Upper lobe of left lung (tissue), 6 donors: Measurements from ENCODE around the gene CARM1. TPM values are rescaled to one million over a fixed set of nuclear protein-coding genes. Genes with fewer than 3 reads are reported as not detected.

Experiments used
- ATAC-seq, 2 donors: fragments of 200-7000 bp; cut with Tn5 transposase; one replicate each; pipeline ENCODE4 v1.9.1; 2022; ENCODE audit warnings: mild to moderate bottlenecking in 2 of 2, moderate library complexity in 2 of 2; ENCODE audit not compliant: low FRiP score in 2 of 2
- DNase-seq, 2 donors: peaks; one replicate each; pipeline ENCODE4 v3.0.0-alpha.2; 2019 to 2020
- H3K27ac ChIP-seq, 4 donors: fragments of 200-600 bp; sonication (generic); one replicate each; pipeline ENCODE4 v1.5.1; 2016 to 2019
- H3K27me3 ChIP-seq, 4 donors: fragments of 200-600 bp; sonication (generic); one replicate each; pipeline ENCODE4 v1.5.1; 2017 to 2019
- H3K36me3 ChIP-seq, 4 donors: fragments of 200-600 bp; sonication (generic); one replicate each; pipeline ENCODE4 v1.5.1; 2016 to 2019
- H3K4me1 ChIP-seq, 4 donors: fragments of 200-600 bp; sonication (generic); one replicate each; pipeline ENCODE4 v1.5.1; 2018 to 2019
- H3K4me3 ChIP-seq, 4 donors: fragments of 200-600 bp; sonication (generic); one replicate each; pipeline ENCODE4 v1.5.1; 2017 to 2019; ENCODE audit warnings: mild to moderate bottlenecking in 2 of 4, moderate library complexity in 1 of 4
- H3K9me3 ChIP-seq, 4 donors: fragments of 200-600 bp; sonication (generic); one replicate each; pipeline ENCODE4 v1.5.1; 2018 to 2019
- EP300 ChIP-seq, 4 donors: sonication (generic); formaldehyde crosslinking; IDR thresholded peaks; one replicate each; pipeline ENCODE4 v1.5.1; 2017; ENCODE audit warnings: antibody characterized with exemption in 4 of 4, control low read depth in 2 of 4
- POLR2A ChIP-seq, 4 donors: fragments of 450-650 bp; IDR thresholded peaks; one replicate each; pipeline ENCODE4 v1.5.1; 2016 to 2017; ENCODE audit warnings: antibody characterized with exemption in 4 of 4, mild to moderate bottlenecking in 2 of 4
- POLR2AphosphoS5 ChIP-seq, 2 donors: sonication (generic); formaldehyde crosslinking; IDR thresholded peaks; one replicate each; pipeline ENCODE4 v1.5.1; 2017; ENCODE audit warnings: antibody characterized with exemption in 2 of 2
- WGBS, 2 donors: methylation state at CpG; one replicate each; pipeline ENCODE4 v1.1.5; 2017 to 2018; 5-methylcytosine and 5-hydroxymethylcytosine counted together
- total RNA-seq, 6 donors: library from RNA; depleted of rRNA in 4 of 6; stranded (reverse); fragments of >200 nt in 4 of 6; gene quantifications; one replicate each; pipeline versions ENCODE4 v1.1.0 to v1.2.1, GENCODE V29; 2016 to 2021
- TF ChIP-seq, protein P1 (sequence below), 6 experiments: fragments of 450-650 bp in 4 of 6; fragments of 200-600 bp in 2 of 6; sonication (generic) in 2 of 6; IDR thresholded peaks; one replicate each; pipeline ENCODE4 v1.5.1; 2016 to 2019; ENCODE audit warnings: antibody characterized with exemption in 6 of 6
- donor health status: DM: no; HTN: no; CAD: no; lungs with moderate emphysema.
- donor health status: DM: no; HTN: yes; CAD: no; lungs with severe emphysema.

Gene CARM1
- total RNA-seq, 6 donors from 2014 or later = 19.0 to 30.6 (median 25.3) TPM

DNA sequence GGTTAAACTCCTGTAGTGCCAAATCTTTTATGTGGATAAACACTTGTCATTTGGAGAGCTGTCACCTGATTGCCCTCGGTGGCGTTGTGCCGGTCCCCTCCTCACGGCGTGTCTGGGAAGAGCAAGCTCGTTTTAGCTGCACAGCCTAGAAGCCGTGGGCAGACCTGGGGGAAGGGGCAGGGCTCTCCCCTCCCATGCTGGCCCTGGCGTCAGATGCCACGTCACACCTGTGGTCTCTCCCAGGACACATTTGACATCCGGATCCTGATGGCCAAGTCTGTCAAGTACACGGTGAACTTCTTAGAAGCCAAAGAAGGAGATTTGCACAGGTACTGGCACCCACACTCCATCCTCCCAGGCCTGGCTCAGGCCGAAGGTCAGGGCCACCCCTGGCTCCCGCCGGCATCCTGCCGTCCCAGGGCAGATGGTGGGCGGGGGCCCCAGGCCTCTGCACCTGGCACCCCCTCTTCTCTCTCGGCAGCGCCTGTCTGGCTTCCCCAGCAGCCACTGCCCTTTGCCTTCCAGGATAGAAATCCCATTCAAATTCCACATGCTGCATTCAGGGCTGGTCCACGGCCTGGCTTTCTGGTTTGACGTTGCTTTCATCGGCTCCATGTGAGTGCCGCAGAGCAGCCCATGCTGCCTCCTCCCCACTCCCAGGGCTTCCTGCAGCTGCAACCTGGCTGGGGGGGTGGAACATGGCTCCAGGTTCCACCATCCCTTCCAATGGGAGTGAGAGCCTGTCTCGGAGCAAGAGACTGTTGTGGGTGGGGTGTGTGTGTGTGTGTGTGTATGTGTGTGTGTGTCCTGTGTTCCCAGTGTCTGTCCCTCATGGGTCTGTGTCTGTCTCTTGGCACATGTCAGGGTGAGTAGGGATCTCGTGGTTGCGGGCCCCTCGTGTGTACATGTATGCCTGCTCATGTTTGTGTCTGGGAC lies 48.3 kb downstream of the CARM1 start:
- Histone ChIP-seq H3K9me3 (no peaks in the 10 kb centered on the region), H3K27ac (peak overlapping the region in 1 of 4 donors; percentile 7), H3K36me3 (peaks cover 2 to 88% (median 58%) of the 10 kb centered on the region in 4 donors), H3K27me3 (no peaks in the 10 kb centered on the region), H3K4me1 (peaks cover 0 to 7% (median 0%) of the 10 kb centered on the region in 4 donors), H3K4me3 (no peak overlapping the region)
- ATAC-seq (peak in 1 of 2 donors; percentile 12), DNase-seq (peak; percentile 45 to 75)
- TF ChIP-seq POLR2A (IDR thresholded peaks at IDR 0.05) (no peak), EP300 (IDR thresholded peaks at IDR 0.05) (no peak), POLR2AphosphoS5 (IDR thresholded peaks at IDR 0.05) (no peak)
- TF ChIP-seq, protein P1, sequence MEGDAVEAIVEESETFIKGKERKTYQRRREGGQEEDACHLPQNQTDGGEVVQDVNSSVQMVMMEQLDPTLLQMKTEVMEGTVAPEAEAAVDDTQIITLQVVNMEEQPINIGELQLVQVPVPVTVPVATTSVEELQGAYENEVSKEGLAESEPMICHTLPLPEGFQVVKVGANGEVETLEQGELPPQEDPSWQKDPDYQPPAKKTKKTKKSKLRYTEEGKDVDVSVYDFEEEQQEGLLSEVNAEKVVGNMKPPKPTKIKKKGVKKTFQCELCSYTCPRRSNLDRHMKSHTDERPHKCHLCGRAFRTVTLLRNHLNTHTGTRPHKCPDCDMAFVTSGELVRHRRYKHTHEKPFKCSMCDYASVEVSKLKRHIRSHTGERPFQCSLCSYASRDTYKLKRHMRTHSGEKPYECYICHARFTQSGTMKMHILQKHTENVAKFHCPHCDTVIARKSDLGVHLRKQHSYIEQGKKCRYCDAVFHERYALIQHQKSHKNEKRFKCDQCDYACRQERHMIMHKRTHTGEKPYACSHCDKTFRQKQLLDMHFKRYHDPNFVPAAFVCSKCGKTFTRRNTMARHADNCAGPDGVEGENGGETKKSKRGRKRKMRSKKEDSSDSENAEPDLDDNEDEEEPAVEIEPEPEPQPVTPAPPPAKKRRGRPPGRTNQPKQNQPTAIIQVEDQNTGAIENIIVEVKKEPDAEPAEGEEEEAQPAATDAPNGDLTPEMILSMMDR (IDR thresholded peaks at IDR 0.05) = no peak
- 74 to 81% methylated on average over 21 to 26 of the region's 26 CpGs for WGBS, 2 donors

DNA sequence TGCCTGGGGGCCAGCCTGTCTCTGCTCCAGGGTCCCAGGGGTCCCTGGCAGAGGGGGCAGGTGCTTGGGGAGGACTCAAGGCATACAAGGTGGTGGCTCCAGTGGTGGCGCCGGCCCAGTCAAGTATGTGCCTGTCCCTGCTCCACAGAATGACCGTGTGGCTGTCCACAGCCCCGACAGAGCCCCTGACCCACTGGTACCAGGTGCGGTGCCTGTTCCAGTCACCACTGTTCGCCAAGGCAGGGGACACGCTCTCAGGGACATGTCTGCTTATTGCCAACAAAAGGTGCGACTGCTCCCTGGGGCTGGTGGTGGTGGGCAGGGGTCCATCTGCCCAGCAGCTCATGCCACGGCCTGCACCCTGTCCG lies 48.9 kb downstream of the CARM1 start:
- no peak overlapping the region for H3K4me3 ChIP-seq
- no peaks in the 10 kb centered on the region for H3K9me3 ChIP-seq
- peaks cover 0 to 7% (median 0%) of the 10 kb centered on the region in 4 donors for H3K4me1 ChIP-seq
- no peak overlapping the region for H3K27ac ChIP-seq
- TF ChIP-seq POLR2A (IDR thresholded peaks at IDR 0.05) (no peak), POLR2AphosphoS5 (IDR thresholded peaks at IDR 0.05) (no peak), EP300 (IDR thresholded peaks at IDR 0.05) (no peak)
- TF ChIP-seq, protein P1 (IDR thresholded peaks at IDR 0.05) = no peak
- H3K36me3 ChIP-seq = peaks cover 2 to 88% (median 58%) of the 10 kb centered on the region in 4 donors
- 97% methylated on average over 6 of the region's 10 CpGs; no CpG with 5 or more reads in 1 of the 2 donors for WGBS, 2 donors
- DNase-seq = peak in 1 of 2 donors; percentile 62
- ATAC-seq = no peak
- H3K27me3 ChIP-seq = no peaks in the 10 kb centered on the region

DNA sequence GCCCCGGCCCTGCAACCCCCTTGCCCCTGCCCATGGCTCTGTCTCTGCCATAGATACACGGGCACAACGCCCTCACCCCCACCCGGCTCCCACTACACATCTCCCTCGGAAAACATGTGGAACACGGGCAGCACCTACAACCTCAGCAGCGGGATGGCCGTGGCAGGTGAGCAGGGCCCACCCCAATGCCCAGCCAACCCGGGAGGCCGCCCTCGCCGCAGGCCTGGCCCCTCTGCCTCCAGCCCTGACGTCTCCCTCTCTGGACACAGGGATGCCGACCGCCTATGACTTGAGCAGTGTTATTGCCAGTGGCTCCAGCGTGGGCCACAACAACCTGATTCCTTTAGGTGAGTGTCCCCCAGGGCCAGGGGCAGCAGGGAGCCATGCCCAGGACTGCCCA lies 49.4 kb downstream of the CARM1 start:
- ATAC-seq (no peak), DNase-seq (peak in 1 of 2 donors; percentile 76)
- Histone ChIP-seq H3K4me1 (peaks cover 0 to 7% (median 0%) of the 10 kb centered on the region in 4 donors), H3K4me3 (no peak overlapping the region), H3K27ac (no peak overlapping the region), H3K27me3 (no peaks in the 10 kb centered on the region), H3K9me3 (no peaks in the 10 kb centered on the region), H3K36me3 (peaks cover 2 to 87% (median 57%) of the 10 kb centered on the region in 4 donors)
- TF ChIP-seq EP300 (IDR thresholded peaks at IDR 0.05) (no peak), POLR2A (IDR thresholded peaks at IDR 0.05) (no peak), POLR2AphosphoS5 (IDR thresholded peaks at IDR 0.05) (no peak)
- TF ChIP-seq, protein P1 (IDR thresholded peaks at IDR 0.05) = no peak
- 86 to 92% methylated on average over 6 to 16 of the region's 16 CpGs for WGBS, 2 donors

DNA sequence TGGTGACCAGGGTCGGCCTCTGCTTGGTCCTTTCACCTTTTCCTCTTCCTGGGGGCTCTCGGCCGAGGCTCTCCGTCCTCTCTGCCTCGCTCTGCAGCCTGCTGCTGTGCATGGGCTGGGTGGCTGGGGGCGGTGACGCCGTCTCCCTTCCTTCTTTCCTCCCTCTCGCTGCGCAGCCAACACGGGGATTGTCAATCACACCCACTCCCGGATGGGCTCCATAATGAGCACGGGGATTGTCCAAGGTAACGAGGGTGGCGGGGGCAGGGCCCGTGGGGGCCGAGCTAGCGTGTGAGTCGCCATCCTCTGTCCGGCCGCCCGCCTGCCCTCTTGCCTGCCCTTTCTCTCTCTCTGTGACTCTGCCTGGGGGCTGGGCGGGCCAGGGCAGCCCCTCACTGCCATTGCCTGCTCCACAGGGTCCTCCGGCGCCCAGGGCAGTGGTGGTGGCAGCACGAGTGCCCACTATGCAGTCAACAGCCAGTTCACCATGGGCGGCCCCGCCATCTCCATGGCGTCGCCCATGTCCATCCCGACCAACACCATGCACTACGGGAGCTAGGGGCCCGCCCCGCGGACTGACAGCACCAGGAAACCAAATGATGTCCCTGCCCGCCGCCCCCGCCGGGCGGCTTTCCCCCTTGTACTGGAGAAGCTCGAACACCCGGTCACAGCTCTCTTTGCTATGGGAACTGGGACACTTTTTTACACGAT lies 50.0 kb downstream of the CARM1 start:
- Histone ChIP-seq H3K4me1 (peaks cover 0 to 7% (median 0%) of the 10 kb centered on the region in 4 donors), H3K4me3 (no peak overlapping the region), H3K27ac (no peak overlapping the region), H3K9me3 (no peaks in the 10 kb centered on the region), H3K27me3 (no peaks in the 10 kb centered on the region), H3K36me3 (peaks cover 2 to 82% (median 54%) of the 10 kb centered on the region in 4 donors)
- ATAC-seq (no peak), DNase-seq (peak in 1 of 2 donors; percentile 85)
- 90 to 93% methylated on average over 21 to 32 of the region's 43 CpGs for WGBS, 2 donors
- TF ChIP-seq, protein P1 (IDR thresholded peaks at IDR 0.05) = no peak
- no peak for TF ChIP-seq POLR2A (IDR thresholded peaks at IDR 0.05)
